Right lobe of liver (tissue), 6 donors: ENCODE data around the gene C1orf53. TPM values are rescaled to one million over a fixed set of nuclear protein-coding genes. Genes with fewer than 3 reads are reported as not detected.
A peak's percentile ranks its signal among the peaks of the same experiment; 100 is the strongest.

Source experiments
- ATAC-seq, 4 donors: fragments of 200-7000 bp; cut with Tn5 transposase; one replicate each; pipeline ENCODE4 v1.9.1; 2020; ENCODE audit warnings: mild to moderate bottlenecking in 4 of 4, moderate library complexity in 4 of 4
- DNase-seq, 3 donors: peaks; one replicate each; pipeline ENCODE4 v3.0.0-alpha.2; 2020
- H3K27ac ChIP-seq, 3 donors: fragments of 200-600 bp; one replicate each; pipeline ENCODE4 v1.8.0; 2022
- H3K27me3 ChIP-seq, 2 donors: fragments of 200-600 bp; one replicate each; pipeline ENCODE4 v1.8.0; 2022
- H3K36me3 ChIP-seq, 4 donors: fragments of 200-600 bp; sonication (generic) in 1 of 4; one replicate each; pipeline versions ENCODE4 v1.5.1 to v1.8.0; 2017 to 2022; ENCODE audit warnings: control low read depth in 1 of 4
- H3K4me1 ChIP-seq, 4 donors: fragments of 200-600 bp; sonication (generic) in 1 of 4; one replicate each; pipeline versions ENCODE4 v1.5.1 to v1.8.0; 2017 to 2022; ENCODE audit warnings: control low read depth in 1 of 4
- H3K4me3 ChIP-seq, 3 donors: fragments of 200-600 bp; one replicate each; pipeline ENCODE4 v1.8.0; 2022
- H3K9me3 ChIP-seq, 4 donors: fragments of 200-600 bp; sonication (generic) in 1 of 4; one replicate each; pipeline versions ENCODE4 v1.5.1 to v1.8.0; 2017 to 2022; ENCODE audit warnings: control low read depth in 1 of 4
- POLR2A ChIP-seq: fragments of 450-650 bp; IDR thresholded peaks from one replicate; pipeline ENCODE4 v1.6.1; 2017; ENCODE audit warnings: antibody characterized with exemption, mild to moderate bottlenecking
- WGBS: methylation state at CpG from one replicate; pipeline ENCODE4 v1.1.6; 2018; ENCODE audit warnings: low coverage, low lambda C conversion rate; ENCODE audit not compliant: insufficient coverage; ENCODE audit errors: missing lambda C conversion rate; 5-methylcytosine and 5-hydroxymethylcytosine counted together
- intact Hi-C, 2 donors: fragments of 100-400 bp; cut with DNase I; formaldehyde crosslinking; loops; one replicate each; pipeline versions ENCODE4 v1.11.2 to v1.14.1; 2022
- total RNA-seq, 6 experiments: library from RNA; depleted of rRNA in 2 of 6; stranded (reverse); fragments of >200 nt in 2 of 6; fragmentation: NEBNext Ultra II Directional in 3 of 6; extraction: Animal tissue kit (Norgen Biotek cat#: 25700) in 3 of 6; gene quantifications; one replicate each; pipeline versions ENCODE4 v1.1.0 to v1.2.4, GENCODE V29; 2016 to 2023
- TF ChIP-seq, protein P1 (sequence below), 4 donors: fragments of 200-600 bp in 3 of 4; fragments of 450-650 bp in 1 of 4; IDR thresholded peaks; one replicate each; pipeline versions ENCODE4 v1.5.1 to v1.8.0; 2016 to 2022; ENCODE audit warnings: antibody characterized with exemption in 4 of 4, mild to moderate bottlenecking in 2 of 4
- donor health status: DM: no; HTN: yes; CAD: no.
- donor health status: DM: no; HTN: no; CAD: no.
- donor health status: DM: no; HTN: no; CAD: no.
- donor health status: DM: no; HTN: yes; CAD: no.
- donor health status: DM: no; HTN: yes; CAD: no.

The C1orf53 gene
- total RNA-seq, 6 experiments from 2014 or later = 4.0 to 8.9 (median 6.2) TPM

DNA sequence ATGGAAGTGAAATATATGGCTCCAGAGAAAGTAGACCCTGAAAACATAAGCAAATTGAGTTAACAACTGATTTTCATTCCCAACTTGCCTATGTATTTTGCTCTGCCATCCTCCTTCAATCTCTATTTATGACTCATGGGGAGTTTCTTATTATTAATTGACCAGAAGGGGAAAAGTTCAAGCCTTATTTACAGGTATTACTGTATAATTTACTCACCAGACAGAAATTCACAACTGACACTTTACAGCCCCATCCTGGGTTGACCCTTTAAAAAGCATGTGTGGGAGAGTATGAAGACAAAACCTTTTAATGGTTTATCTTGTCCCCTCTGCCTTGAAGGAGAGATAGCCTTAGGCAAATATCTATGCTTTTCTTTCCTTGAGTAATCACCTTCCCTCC lies 39.8 kb upstream of the C1orf53 start:
- intact Hi-C loops = no loop called here
- no peak for ATAC-seq
- no peak for DNase-seq
- Histone ChIP-seq H3K9me3 (no peaks in the 10 kb centered on the region), H3K27ac (no peak overlapping the region), H3K4me3 (no peak overlapping the region), H3K27me3 (no peaks in the 10 kb centered on the region), H3K36me3 (no peaks in the 10 kb centered on the region), H3K4me1 (no peaks in the 10 kb centered on the region)
- TF ChIP-seq, protein P1, sequence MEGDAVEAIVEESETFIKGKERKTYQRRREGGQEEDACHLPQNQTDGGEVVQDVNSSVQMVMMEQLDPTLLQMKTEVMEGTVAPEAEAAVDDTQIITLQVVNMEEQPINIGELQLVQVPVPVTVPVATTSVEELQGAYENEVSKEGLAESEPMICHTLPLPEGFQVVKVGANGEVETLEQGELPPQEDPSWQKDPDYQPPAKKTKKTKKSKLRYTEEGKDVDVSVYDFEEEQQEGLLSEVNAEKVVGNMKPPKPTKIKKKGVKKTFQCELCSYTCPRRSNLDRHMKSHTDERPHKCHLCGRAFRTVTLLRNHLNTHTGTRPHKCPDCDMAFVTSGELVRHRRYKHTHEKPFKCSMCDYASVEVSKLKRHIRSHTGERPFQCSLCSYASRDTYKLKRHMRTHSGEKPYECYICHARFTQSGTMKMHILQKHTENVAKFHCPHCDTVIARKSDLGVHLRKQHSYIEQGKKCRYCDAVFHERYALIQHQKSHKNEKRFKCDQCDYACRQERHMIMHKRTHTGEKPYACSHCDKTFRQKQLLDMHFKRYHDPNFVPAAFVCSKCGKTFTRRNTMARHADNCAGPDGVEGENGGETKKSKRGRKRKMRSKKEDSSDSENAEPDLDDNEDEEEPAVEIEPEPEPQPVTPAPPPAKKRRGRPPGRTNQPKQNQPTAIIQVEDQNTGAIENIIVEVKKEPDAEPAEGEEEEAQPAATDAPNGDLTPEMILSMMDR (IDR thresholded peaks at IDR 0.05) = no peak
- no peak for TF ChIP-seq POLR2A

DNA sequence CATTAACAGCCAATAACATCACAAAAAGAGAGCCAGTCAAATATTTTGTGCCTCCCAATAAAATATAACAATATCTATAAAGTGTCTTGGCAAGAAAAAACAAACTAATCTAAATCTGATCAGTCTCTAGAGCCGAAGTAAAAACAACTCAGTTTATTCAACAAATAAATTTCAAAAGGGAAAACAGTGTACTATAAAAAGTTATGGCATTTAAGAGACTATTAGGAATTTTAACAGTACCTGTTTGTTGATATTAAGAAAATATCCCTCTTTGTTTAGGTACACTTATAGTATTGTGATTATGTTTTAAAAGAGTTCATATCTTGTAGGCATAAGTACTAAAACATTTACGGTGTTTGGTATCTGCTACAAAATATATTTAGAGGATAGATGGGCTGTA lies 36.6 kb upstream of the C1orf53 start:
- DNase-seq (no peak), ATAC-seq (no peak)
- Histone ChIP-seq H3K9me3 (no peaks in the 10 kb centered on the region), H3K4me3 (no peak overlapping the region), H3K27ac (no peak overlapping the region), H3K4me1 (no peaks in the 10 kb centered on the region), H3K27me3 (no peaks in the 10 kb centered on the region), H3K36me3 (no peaks in the 10 kb centered on the region)
- TF ChIP-seq, protein P1 (IDR thresholded peaks at IDR 0.05) = no peak
- no peak for TF ChIP-seq POLR2A
- 76% methylated on average over 2 of the region's 2 CpGs for WGBS
- intact Hi-C loops = no loop called here

DNA sequence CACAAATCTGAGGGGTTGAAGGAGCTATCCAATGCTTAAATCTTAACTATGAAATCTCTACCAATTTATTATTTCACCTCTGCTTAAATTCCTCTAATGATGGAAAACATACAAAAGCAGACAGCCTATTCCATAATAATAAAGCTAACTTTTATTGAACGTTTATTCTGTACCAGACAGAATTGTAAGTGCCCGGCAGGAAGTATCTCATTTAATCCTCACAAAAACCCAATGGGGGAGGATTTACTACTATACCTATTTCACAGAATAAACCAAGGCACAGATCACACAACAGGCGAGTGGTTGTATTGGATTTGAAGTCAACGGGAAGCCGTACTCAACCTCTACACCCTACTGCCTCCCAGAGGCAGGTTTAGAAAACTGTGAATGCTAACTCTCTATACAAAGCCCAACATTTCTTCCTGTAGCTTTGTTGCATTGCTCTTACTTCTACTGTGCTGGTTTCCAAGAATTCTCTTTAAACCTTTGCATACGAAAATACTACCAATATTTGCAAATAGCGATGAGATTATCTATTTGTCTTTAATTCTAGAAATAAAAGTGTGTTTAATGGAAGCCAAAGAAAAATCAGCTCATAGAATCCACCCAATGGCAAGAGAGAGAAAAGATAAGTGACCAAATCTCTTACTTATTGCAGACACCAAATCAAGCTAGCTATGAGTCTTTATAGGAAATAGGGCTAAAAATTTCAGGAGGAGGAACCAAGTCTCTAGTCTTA lies 33.5 kb upstream of the C1orf53 start:
- no peaks in the 10 kb centered on the region for H3K27me3 ChIP-seq
- intact Hi-C loops = no loop called here
- no peak overlapping the region for H3K4me3 ChIP-seq
- ATAC-seq (peak; percentile 99 to 100 (median 99)), DNase-seq (peak in 1 of 3 donors; percentile 45)
- H3K27ac ChIP-seq = no peak overlapping the region
- WGBS = 3% methylated on average over 7 of the region's 7 CpGs
- H3K36me3 ChIP-seq = no peaks in the 10 kb centered on the region
- H3K9me3 ChIP-seq = no peaks in the 10 kb centered on the region
- TF ChIP-seq, protein P1 (IDR thresholded peaks at IDR 0.05) = peak; percentile 63 to 76 (median 65)
- no peak for TF ChIP-seq POLR2A
- no peaks in the 10 kb centered on the region for H3K4me1 ChIP-seq

DNA sequence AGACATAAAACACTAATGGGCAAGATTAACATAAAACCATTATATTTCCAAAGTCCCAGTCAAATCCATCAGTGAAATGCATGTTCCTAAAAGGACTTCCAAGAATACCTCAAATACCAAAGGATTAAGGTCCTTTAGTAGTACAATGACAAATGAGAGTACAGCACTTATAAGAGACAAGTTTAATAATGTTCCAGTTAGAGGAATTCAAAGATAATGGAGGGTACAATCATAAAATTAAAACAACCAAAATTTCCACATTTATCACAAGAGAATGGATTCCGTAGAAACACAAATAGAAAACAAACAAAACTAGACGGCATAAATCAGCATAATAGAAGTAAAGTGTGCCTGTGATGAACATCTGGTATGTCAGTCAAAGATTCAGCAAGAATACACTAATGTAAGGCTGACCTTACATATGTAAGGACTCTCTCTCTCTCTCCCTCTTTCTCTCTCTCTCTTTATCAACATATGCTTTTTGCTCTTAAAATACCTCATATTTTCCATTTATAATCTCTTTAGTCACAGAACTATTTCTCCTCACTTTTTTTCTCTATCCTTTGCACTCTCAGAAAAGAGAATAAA lies 32.8 kb upstream of the C1orf53 start:
- H3K4me3 ChIP-seq = no peak overlapping the region
- intact Hi-C loops = no loop called here
- no peak for TF ChIP-seq POLR2A
- TF ChIP-seq, protein P1 (IDR thresholded peaks at IDR 0.05) = no peak
- no peak for DNase-seq
- H3K27me3 ChIP-seq = no peaks in the 10 kb centered on the region
- H3K27ac ChIP-seq = no peak overlapping the region
- no peaks in the 10 kb centered on the region for H3K4me1 ChIP-seq
- H3K36me3 ChIP-seq = no peaks in the 10 kb centered on the region
- H3K9me3 ChIP-seq = no peaks in the 10 kb centered on the region
- no peak for ATAC-seq
- 55% methylated on average over 2 of the region's 2 CpGs for WGBS
